Measurements from ENCODE around the gene PLEKHA7.

Gene PLEKHA7

DNA sequence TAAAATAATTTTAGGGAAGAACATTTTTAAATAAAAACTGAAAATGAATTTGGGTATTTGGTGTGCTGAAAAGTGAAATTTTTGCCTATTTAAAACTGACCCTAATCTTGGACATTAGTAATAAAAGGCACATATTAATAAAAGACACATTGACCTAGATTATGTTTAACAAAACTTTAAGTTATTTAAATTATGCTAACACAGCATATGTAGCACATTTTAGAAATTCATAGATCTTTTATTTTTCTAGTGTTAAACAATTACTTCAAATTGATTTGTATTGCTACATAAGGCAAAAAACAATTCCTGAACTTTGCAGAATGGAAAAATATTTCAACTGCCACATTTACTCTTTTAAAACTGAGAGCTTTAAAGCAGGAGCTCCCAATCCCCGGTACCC is 265.1 kb downstream of the PLEKHA7 start:
- no peak overlapping the region for H3K9ac ChIP-seq (ENCODE audit: low read length in 2 of 2)
- H3K27ac ChIP-seq (ENCODE audit: low read length) = no peak overlapping the region
- H3K27me3 ChIP-seq (ENCODE audit: control insufficient read depth in 1 of 2, insufficient read depth in 2 of 2, low read length in 2 of 2) = no peaks in the 10 kb centered on the region
- peaks cover 4% of the 10 kb centered on the region for H3K4me1 ChIP-seq (ENCODE audit: control insufficient read depth, insufficient read depth, low read length)
- no peak overlapping the region for H3K4me3 ChIP-seq (ENCODE audit: low read length in 2 of 2)
- peaks cover 40 to 64% of the 10 kb centered on the region in 2 donors for H3K36me3 ChIP-seq (ENCODE audit: control insufficient read depth in 2 of 2, insufficient read depth in 2 of 2, low read length in 2 of 2)
- no peaks in the 10 kb centered on the region for H3K9me3 ChIP-seq (ENCODE audit: control insufficient read depth in 2 of 2, low read length in 2 of 2)

GRCh38 chr11:16745950-16746605 is 268.1 kb downstream of the PLEKHA7 start:
- Histone ChIP-seq H3K27ac (ENCODE audit: low read length) (no peak overlapping the region), H3K4me1 (ENCODE audit: control insufficient read depth, insufficient read depth, low read length) (peaks cover 10% of the 10 kb centered on the region)

DNA sequence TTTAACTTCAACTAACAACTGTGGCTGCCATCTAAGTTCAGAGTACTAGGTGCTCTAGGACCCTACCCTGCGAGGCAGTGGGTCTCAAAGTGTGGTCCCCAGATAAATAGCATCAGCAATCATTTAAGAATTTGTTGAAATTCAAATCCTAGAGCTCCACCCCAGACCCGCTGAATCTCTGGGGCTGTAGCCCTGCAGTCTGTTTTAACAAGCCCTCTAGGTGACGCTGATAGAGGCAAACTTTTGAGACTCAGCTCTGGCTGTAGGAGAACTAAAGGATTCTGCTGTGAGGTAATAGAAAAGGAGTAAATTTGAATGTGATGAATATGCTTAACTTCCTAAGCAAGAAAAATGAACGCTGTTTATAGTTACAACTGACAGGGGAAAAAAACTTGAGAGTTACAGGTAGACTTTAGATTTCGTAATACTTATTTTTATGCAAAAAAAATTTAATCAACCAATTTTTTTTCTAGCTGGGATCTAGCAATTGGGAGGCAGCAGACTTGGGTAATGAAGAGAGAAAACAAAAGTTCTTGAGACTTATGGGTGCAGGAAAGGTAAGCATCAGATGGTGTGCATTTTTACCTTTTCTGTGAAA is 270.0 kb downstream of the PLEKHA7 start:
- Histone ChIP-seq H3K36me3 (ENCODE audit: control insufficient read depth in 2 of 2, insufficient read depth in 2 of 2, low read length in 2 of 2) (peaks cover 12 to 25% of the 10 kb centered on the region in 2 donors), H3K4me1 (ENCODE audit: control insufficient read depth, insufficient read depth, low read length) (peaks cover 19% of the 10 kb centered on the region), H3K9me3 (ENCODE audit: control insufficient read depth in 2 of 2, low read length in 2 of 2) (no peaks in the 10 kb centered on the region), H3K4me3 (ENCODE audit: low read length in 2 of 2) (no peak overlapping the region), H3K27me3 (ENCODE audit: control insufficient read depth in 1 of 2, insufficient read depth in 2 of 2, low read length in 2 of 2) (no peaks in the 10 kb centered on the region), H3K27ac (ENCODE audit: low read length) (no peak overlapping the region), H3K9ac (ENCODE audit: low read length in 2 of 2) (no peak overlapping the region)

More at GRCh38 chr11:16745950-16746605, 268.1 kb downstream of the PLEKHA7 start:
- Histone ChIP-seq H3K9me3 (ENCODE audit: control insufficient read depth in 2 of 2, low read length in 2 of 2) (no peaks in the 10 kb centered on the region), H3K27me3 (ENCODE audit: control insufficient read depth in 1 of 2, insufficient read depth in 2 of 2, low read length in 2 of 2) (no peaks in the 10 kb centered on the region), H3K9ac (ENCODE audit: low read length in 2 of 2) (no peak overlapping the region), H3K4me3 (ENCODE audit: low read length in 2 of 2) (no peak overlapping the region), H3K36me3 (ENCODE audit: control insufficient read depth in 2 of 2, insufficient read depth in 2 of 2, low read length in 2 of 2) (peaks cover 30 to 44% of the 10 kb centered on the region in 2 donors)

GRCh38 chr11:16743478-16743877 is 270.7 kb downstream of the PLEKHA7 start:
- H3K36me3 ChIP-seq (ENCODE audit: control insufficient read depth in 2 of 2, insufficient read depth in 2 of 2, low read length in 2 of 2) = peaks cover 12 to 25% of the 10 kb centered on the region in 2 donors
- H3K4me1 ChIP-seq (ENCODE audit: control insufficient read depth, insufficient read depth, low read length) = peaks cover 19% of the 10 kb centered on the region

DNA sequence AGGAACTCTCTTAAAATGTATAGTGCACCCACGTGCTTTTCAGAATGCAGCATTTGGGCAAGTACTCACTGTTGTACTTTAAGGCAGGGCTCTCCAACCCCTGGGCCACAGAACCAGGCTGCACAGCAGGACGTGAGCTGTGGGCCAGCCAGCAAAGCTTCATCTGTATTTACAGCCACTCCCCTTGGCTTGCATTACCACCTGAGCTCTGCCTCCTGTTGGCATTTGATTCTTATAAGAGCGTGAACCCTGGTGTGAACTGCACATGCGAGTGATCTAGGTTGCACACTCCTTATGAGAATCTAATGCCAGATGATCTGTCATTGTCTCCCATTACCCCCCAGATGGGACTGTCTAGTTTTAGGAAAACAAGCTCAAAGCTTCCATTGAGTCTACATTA is 272.7 kb downstream of the PLEKHA7 start:
- Histone ChIP-seq H3K4me1 (ENCODE audit: control insufficient read depth, insufficient read depth, low read length) (peaks cover 19% of the 10 kb centered on the region), H3K36me3 (ENCODE audit: control insufficient read depth in 2 of 2, insufficient read depth in 2 of 2, low read length in 2 of 2) (peaks cover 12 to 15% of the 10 kb centered on the region in 2 donors), H3K9ac (ENCODE audit: low read length in 2 of 2) (no peak overlapping the region), H3K9me3 (ENCODE audit: control insufficient read depth in 2 of 2, low read length in 2 of 2) (no peaks in the 10 kb centered on the region), H3K27me3 (ENCODE audit: control insufficient read depth in 1 of 2, insufficient read depth in 2 of 2, low read length in 2 of 2) (no peaks in the 10 kb centered on the region), H3K4me3 (ENCODE audit: low read length in 2 of 2) (peak overlapping the region in 1 of 2 donors; percentile 24), H3K27ac (ENCODE audit: low read length) (no peak overlapping the region)

More at GRCh38 chr11:16743478-16743877, 270.7 kb downstream of the PLEKHA7 start:
- H3K27me3 ChIP-seq (ENCODE audit: control insufficient read depth in 1 of 2, insufficient read depth in 2 of 2, low read length in 2 of 2) = no peaks in the 10 kb centered on the region
- H3K27ac ChIP-seq (ENCODE audit: low read length) = no peak overlapping the region
- no peaks in the 10 kb centered on the region for H3K9me3 ChIP-seq (ENCODE audit: control insufficient read depth in 2 of 2, low read length in 2 of 2)
- no peak overlapping the region for H3K4me3 ChIP-seq (ENCODE audit: low read length in 2 of 2)
- no peak overlapping the region for H3K9ac ChIP-seq (ENCODE audit: low read length in 2 of 2)

DNA sequence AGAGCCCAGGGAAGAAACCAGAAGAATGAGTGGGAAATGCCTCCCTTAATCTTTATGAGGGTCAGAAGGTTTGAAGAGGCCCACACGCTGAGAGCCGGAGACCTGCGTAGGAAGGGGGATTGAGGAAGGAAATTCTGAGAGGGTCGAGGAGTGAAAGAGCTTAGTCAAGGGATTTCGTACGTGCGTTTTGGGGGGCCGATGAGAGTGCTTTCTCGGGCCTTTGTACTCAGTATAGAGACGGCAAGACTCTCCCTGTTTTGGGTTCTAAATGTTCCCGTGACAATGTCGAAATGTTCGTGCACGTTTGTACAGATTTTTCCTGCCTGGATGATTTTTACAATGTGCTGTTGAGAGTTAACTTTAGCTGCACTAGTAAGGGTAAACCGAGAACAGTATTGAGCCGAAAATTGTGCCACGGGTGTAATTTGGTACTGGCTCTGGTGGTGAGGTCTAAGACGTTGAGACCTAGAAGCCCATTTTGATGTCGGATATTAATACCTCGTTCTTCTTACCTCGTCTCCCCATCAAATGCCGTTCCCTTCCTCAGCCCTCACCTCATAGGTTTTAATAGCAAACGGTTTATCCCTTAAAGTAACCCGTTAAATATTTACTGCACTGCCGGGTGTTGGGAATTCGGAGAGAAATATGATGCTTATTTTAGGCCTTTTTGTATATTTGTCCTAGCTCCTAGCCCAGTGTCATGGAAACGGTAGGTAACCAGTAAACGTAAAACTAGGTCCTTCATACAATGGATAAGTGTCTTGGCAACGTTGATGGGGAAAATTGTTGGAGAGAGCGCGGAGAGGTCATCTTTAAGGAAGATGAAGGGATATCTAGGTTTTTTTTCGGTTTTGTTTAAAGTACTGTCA is 275.0 kb downstream of the PLEKHA7 start:
- Histone ChIP-seq H3K36me3 (ENCODE audit: control insufficient read depth in 2 of 2, insufficient read depth in 2 of 2, low read length in 2 of 2) (peaks cover 3 to 4% of the 10 kb centered on the region in 2 donors), H3K4me1 (ENCODE audit: control insufficient read depth, insufficient read depth, low read length) (peaks cover 16% of the 10 kb centered on the region), H3K9me3 (ENCODE audit: control insufficient read depth in 2 of 2, low read length in 2 of 2) (no peaks in the 10 kb centered on the region), H3K9ac (ENCODE audit: low read length in 2 of 2) (peak overlapping the region; percentile 93 to 100), H3K27me3 (ENCODE audit: control insufficient read depth in 1 of 2, insufficient read depth in 2 of 2, low read length in 2 of 2) (no peaks in the 10 kb centered on the region), H3K4me3 (ENCODE audit: low read length in 2 of 2) (peak overlapping the region; percentile 93 to 95), H3K27ac (ENCODE audit: low read length) (peak overlapping the region; percentile 96)

DNA sequence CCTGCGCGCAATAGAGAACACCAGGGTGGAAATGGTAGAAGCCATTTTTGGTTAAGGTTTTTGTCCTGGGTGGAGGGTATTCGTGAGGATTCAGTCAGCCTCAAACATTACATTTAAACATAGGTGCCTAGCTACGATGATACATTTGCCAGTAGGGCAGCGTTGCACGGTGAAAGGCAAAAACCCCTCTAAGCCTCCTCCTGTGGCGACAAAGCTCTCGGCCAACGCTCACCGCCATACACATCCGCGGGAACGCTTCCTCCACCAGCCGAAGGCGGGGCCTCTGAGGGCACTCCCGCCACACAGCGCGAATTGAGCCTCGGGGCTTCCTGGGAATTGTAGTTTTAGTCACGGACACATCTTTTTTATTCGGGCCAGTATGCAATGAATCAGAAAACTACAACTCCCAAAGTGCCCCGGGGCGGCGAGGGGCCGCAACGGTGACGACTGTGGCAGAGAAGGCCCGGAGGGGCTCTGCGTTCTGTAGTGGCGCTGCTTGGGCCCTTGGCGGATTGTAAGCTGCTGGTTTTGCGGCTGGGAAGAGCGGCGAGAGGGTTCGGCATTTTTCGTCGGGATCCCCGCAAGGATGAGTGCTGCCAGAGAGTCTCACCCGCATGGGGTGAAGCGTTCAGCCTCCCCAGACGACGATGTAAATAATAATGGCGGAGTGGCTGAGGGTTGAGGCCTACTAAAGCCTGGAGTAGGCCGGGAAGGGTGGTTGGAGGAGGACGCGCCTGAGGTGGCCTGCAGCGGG is 275.8 kb downstream of the PLEKHA7 start, which contains the start of gene C11orf58:
TSS of gene C11orf58 (plus strand) at position 455 of the 754 bp plus-strand sequence. CDS start at position 587, 132 bp downstream.
- peaks cover 3 to 4% of the 10 kb centered on the region in 2 donors for H3K36me3 ChIP-seq (ENCODE audit: control insufficient read depth in 2 of 2, insufficient read depth in 2 of 2, low read length in 2 of 2)
- peak within 1 kb of the TSS; percentile 93 to 100 for H3K9ac ChIP-seq (ENCODE audit: low read length in 2 of 2)
- peaks cover 16% of the 10 kb centered on the region for H3K4me1 ChIP-seq (ENCODE audit: control insufficient read depth, insufficient read depth, low read length)
- H3K4me3 ChIP-seq (ENCODE audit: low read length in 2 of 2) = peak within 1 kb of the TSS; percentile 93 to 95
- H3K9me3 ChIP-seq (ENCODE audit: control insufficient read depth in 2 of 2, low read length in 2 of 2) = no peaks in the 10 kb centered on the region
- H3K27ac ChIP-seq (ENCODE audit: low read length) = peak within 1 kb of the TSS; percentile 96
- H3K27me3 ChIP-seq (ENCODE audit: control insufficient read depth in 1 of 2, insufficient read depth in 2 of 2, low read length in 2 of 2) = no peaks in the 10 kb centered on the region

DNA sequence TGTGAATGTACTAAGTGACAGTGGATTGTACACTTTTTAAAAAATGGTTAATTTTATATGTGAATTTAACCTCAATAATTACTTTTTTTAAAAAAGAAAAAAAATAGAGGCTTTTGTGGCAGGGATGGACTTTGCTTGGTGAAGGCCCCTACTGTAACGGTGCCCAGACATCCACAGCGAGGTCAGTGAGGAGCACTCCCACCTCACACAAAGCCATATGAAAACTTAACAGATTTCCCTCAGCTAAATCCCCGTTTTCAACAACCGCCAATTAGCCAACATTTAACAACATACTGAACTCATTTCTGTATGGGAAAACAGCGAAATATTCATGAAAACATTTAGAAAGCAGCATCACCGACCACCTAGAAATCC is 276.4 kb downstream of the PLEKHA7 start:
- Histone ChIP-seq H3K4me3 (ENCODE audit: low read length in 2 of 2) (peak overlapping the region; percentile 93 to 95), H3K27me3 (ENCODE audit: control insufficient read depth in 1 of 2, insufficient read depth in 2 of 2, low read length in 2 of 2) (no peaks in the 10 kb centered on the region), H3K9ac (ENCODE audit: low read length in 2 of 2) (peak overlapping the region; percentile 93 to 100), H3K9me3 (ENCODE audit: control insufficient read depth in 2 of 2, low read length in 2 of 2) (no peaks in the 10 kb centered on the region), H3K36me3 (ENCODE audit: control insufficient read depth in 2 of 2, insufficient read depth in 2 of 2, low read length in 2 of 2) (peaks cover 3 to 4% of the 10 kb centered on the region in 2 donors), H3K4me1 (ENCODE audit: control insufficient read depth, insufficient read depth, low read length) (peaks cover 16% of the 10 kb centered on the region), H3K27ac (ENCODE audit: low read length) (peak overlapping the region; percentile 96)

Data from stomach smooth muscle (tissue), 2 donors.